BLaER1 (cell line): Measurements from ENCODE around the gene MAGEB6B.
"Not testable (repeated sequence)": the region's sequence is repeated elsewhere in the genome, so short reads cannot be mapped to it uniquely, and the experiment has no call there.

ENCODE experiments used
- H3K27ac ChIP-seq: shearing (Covaris generic); formaldehyde crosslinking; 2 replicates; pipeline ENCODE4 v1.8.1; 2022
- H3K27me3 ChIP-seq: shearing (Covaris generic); formaldehyde crosslinking; 2 replicates; pipeline ENCODE4 v1.8.1; 2022
- H3K36me3 ChIP-seq: shearing (Covaris generic); formaldehyde crosslinking; 2 replicates; pipeline ENCODE4 v1.8.1; 2022
- H3K4me1 ChIP-seq: shearing (Covaris generic); formaldehyde crosslinking; 2 replicates; pipeline ENCODE4 v1.8.1; 2022
- H3K4me2 ChIP-seq: shearing (Covaris generic); formaldehyde crosslinking; 2 replicates; pipeline ENCODE4 v1.8.1; 2022
- H3K4me3 ChIP-seq: shearing (Covaris generic); formaldehyde crosslinking; 2 replicates; pipeline ENCODE4 v1.8.1; 2022
- H3K9ac ChIP-seq: shearing (Covaris generic); formaldehyde crosslinking; 2 replicates; pipeline ENCODE4 v1.8.1; 2022
- H3K9me3 ChIP-seq: shearing (Covaris generic); formaldehyde crosslinking; 2 replicates; pipeline ENCODE4 v1.8.1; 2022
- H4K20me1 ChIP-seq: shearing (Covaris generic); formaldehyde crosslinking; 2 replicates; pipeline ENCODE4 v1.8.1; 2022
- Cebpa-rat ChIP-seq: shearing (Covaris generic); IDR thresholded peaks from 2 replicates; pipeline ENCODE4 v1.8.1; 2022

The MAGEB6B gene, protein sequence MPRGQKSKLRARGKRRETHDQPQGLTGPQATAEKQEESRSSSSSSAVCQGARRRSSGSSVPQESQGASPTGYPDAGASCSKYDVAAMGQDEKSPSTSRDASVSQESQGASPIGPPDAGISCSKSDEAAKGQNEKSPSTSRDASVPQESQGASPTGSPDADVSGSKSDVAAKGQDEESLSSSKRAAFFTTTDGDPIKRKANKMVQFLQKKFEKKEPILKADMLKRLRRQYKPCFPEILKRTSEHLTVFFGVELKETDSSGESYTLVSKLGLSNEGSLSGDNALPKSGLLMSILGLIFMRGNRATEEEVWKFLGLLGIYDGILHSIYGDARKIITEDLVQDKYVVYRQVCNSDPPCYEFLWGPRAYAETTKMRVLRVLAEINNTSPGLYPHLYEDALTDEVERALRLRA

DNA sequence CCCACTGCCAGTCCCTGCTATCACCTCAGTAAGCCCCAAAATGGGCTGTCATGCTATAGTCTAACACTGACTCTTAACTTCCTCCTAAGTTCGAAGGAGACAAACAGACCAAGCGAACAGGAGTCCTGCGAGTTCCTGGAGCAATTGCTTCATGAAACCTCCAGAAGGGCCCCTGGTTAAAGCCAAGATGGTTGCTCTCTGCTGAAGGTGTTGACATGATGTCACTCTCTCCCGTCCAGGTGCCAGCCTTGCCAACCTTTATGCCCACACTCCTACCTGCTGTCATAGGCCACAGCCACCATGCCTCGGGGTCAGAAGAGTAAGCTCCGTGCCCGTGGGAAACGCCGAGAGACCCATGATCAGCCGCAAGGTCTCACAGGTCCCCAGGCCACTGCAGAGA, at the start of gene MAGEB6B:
Gene MAGEB6B, plus strand, starts transcription at position 301 of the 400 bp plus-strand sequence. Its CDS starts 0 bp downstream, at position 301.
- H3K27me3 ChIP-seq: peaks cover 62% of the 10 kb centered on the region
- no peak within 1 kb of the TSS for H3K27ac ChIP-seq
- H3K36me3 ChIP-seq: no peaks in the 10 kb centered on the region
- H3K4me2 ChIP-seq: no peak within 1 kb of the TSS
- no peaks in the 10 kb centered on the region for H3K4me1 ChIP-seq
- no peaks in the 10 kb centered on the region for H4K20me1 ChIP-seq
- no peaks in the 10 kb centered on the region; the same call in 1 of the 2 replicates for H3K9me3 ChIP-seq
- H3K9ac ChIP-seq: no peak within 1 kb of the TSS
- no peak within 1 kb of the TSS for H3K4me3 ChIP-seq
- no peak for TF ChIP-seq Cebpa-rat

DNA sequence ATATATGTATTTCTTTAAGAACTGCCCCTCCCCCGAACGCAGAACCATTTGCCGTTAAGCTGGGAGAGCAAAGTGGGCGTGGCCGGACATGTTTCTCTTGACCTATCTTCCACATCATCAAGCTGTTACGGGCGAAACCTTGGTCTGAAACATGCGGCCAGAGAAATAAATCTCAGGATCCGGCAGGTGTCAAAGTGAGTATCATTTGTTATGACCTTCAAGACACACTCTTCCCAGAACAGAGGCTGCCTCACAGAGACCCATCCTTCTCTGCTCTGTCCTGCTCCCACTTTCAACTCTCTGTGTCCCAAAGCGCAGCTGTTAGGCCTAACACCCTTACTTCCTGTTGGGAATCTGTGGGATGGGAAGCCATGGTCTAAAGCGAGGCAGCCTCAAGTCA, 22.1 kb upstream of the MAGEB6B start, which contains the start of gene MAGEB18:
Gene MAGEB18, plus strand, starts transcription at position 70 of the 400 bp plus-strand sequence. CDS start 643 bp downstream, outside the sequence.
- Histone ChIP-seq H3K36me3 (no peaks in the 10 kb centered on the region), H3K9ac (no peak within 1 kb of the TSS), H4K20me1 (no peaks in the 10 kb centered on the region; the same call in 1 of the 2 replicates), H3K27ac (no peak within 1 kb of the TSS), H3K27me3 (peaks cover 65% of the 10 kb centered on the region), H3K4me2 (no peak within 1 kb of the TSS), H3K4me1 (no peaks in the 10 kb centered on the region), H3K9me3 (no peaks in the 10 kb centered on the region), H3K4me3 (no peak within 1 kb of the TSS)
- TF ChIP-seq Cebpa-rat: no peak

DNA sequence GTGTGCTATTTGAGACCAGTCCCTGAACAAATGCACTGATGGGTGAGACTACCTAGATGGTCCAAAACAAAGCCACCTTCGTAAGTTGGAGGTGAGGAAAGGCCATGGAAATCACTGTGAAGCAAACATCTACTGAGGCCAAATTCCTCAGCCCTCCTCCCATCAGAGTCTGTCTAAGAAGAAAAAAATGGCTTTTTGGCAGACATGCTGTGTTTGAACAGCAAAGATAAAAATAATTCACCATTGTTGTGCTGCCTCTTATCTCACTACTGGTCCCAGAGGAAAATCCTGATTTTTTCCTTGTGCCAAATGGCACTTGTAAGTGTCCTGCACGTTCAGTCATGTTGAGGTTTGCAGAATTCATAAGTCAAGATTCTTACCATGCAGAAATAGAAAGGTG, 14.4 kb upstream of the MAGEB6B start:
- peaks cover 89% of the 10 kb centered on the region for H3K27me3 ChIP-seq
- no peaks in the 10 kb centered on the region for H3K36me3 ChIP-seq
- no peak overlapping the region for H3K9ac ChIP-seq
- TF ChIP-seq Cebpa-rat: no peak
- no peaks in the 10 kb centered on the region for H3K9me3 ChIP-seq
- no peaks in the 10 kb centered on the region for H3K4me1 ChIP-seq
- no peak overlapping the region for H3K4me2 ChIP-seq
- no peak overlapping the region for H3K4me3 ChIP-seq
- no peaks in the 10 kb centered on the region; the same call in 1 of the 2 replicates for H4K20me1 ChIP-seq
- no peak overlapping the region for H3K27ac ChIP-seq

DNA sequence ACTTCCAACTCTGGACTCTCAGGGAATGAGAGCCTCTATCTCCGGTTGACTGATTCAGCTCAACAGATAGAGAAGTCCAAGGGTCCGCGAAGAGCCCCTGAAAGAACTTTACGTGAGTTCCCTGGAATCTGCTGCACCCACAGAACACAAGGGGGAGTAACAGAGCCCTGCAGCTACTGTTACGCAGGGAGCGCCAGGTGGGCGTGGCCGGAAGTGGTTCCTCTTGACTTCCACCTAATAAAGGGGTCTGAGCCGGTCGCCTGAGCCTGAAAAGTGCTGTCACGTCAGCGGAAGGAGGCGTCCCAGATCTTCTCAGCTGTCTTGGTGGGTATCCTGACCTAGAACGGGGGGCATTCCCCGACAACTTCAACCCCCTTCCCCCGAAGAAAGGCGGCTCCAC, 31.8 kb downstream of the MAGEB6B start, which contains the start of gene MAGEB6:
Gene MAGEB6, plus strand, starts transcription at position 237 of the 400 bp plus-strand sequence. CDS start 1,407 bp downstream, outside the sequence.
- Histone ChIP-seq H3K9ac (no peak within 1 kb of the TSS), H3K36me3 (no peaks in the 10 kb centered on the region), H4K20me1 (no peaks in the 10 kb centered on the region), H3K4me1 (no peaks in the 10 kb centered on the region), H3K4me3 (no peak within 1 kb of the TSS), H3K27ac (no peak within 1 kb of the TSS), H3K4me2 (no peak within 1 kb of the TSS), H3K27me3 (peaks cover 56% of the 10 kb centered on the region), H3K9me3 (no peaks in the 10 kb centered on the region)
- TF ChIP-seq Cebpa-rat: no peak

DNA sequence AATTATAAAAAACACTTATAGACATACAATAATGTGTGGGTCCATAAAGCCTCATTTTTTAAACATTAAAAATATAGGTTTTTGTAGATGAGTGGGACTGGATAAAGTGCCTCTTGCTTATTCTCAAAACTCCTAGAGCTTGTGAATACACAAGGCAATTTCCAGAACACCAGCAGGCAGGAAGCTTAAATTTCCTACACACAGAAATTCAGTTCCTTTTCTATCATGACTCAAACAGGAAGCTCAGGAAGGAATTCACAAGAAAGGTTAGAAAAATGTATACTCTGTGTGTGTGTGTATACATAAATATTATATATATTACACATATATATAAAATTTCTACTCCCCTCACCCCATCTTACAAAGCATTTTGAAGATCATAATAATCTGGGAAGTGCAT, 43.2 kb downstream of the MAGEB6B start:
- H4K20me1 ChIP-seq: no peaks in the 10 kb centered on the region
- H3K4me1 ChIP-seq: no peaks in the 10 kb centered on the region
- peaks cover 7% of the 10 kb centered on the region; the same call in 1 of the 2 replicates for H3K9me3 ChIP-seq
- H3K9ac ChIP-seq: no peak overlapping the region
- no peak for TF ChIP-seq Cebpa-rat
- no peaks in the 10 kb centered on the region for H3K36me3 ChIP-seq
- H3K4me3 ChIP-seq: no peak overlapping the region
- H3K27me3 ChIP-seq: peaks cover 79% of the 10 kb centered on the region
- no peak overlapping the region for H3K27ac ChIP-seq
- no peak overlapping the region for H3K4me2 ChIP-seq

DNA sequence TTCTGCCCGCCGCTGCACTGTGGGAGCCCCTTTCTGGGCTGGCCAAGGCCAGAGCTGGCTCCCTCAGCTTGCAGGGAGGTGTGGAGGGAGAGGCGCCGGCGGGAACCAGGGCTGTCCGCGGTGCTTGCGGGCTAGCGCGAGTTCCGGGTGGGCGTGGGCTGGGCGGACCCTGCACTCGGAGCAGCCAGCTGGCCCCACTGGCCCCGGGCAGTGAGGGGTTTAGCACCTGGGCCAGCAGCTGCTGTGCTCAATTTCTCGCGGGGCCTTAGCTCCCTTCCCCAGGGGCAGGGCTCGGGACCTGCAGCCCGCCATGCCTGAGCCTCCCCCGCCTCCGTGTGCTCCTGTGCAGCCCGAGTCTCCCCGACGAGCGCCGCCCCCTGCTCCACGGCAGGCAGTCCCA, 44.3 kb downstream of the MAGEB6B start:
- H3K9me3 ChIP-seq, H3K9ac ChIP-seq, H3K4me2 ChIP-seq, H4K20me1 ChIP-seq, H3K4me1 ChIP-seq, H3K4me3 ChIP-seq, H3K36me3 ChIP-seq, H3K27ac ChIP-seq: not testable (repeated sequence)
- peaks cover 79% of the 10 kb centered on the region for H3K27me3 ChIP-seq

DNA sequence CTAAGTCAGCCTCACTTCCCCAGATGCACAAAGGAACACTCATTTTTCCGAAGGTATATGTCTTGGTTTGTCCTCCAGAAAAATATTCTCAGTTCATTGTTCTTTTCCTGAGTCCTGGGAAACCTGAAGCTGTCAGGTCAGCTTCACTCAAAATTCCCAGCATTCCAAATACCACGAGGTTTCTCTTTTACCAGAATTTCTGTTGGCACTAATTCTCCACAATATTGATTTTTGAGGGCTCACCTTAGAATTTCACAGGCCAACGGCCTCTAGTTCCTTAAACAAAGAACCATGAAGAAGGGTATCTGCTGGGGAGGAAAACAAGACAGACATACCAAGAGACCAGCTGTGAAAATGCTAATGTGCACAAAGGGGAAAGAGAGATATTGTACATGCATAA, 47.6 kb downstream of the MAGEB6B start:
- no peaks in the 10 kb centered on the region for H3K36me3 ChIP-seq
- TF ChIP-seq Cebpa-rat: no peak
- H3K4me2 ChIP-seq: no peak overlapping the region
- H3K4me3 ChIP-seq: no peak overlapping the region
- H3K9ac ChIP-seq: no peak overlapping the region
- H3K27ac ChIP-seq: no peak overlapping the region
- H3K27me3 ChIP-seq: peaks cover 73% of the 10 kb centered on the region
- H3K4me1 ChIP-seq: no peaks in the 10 kb centered on the region
- H4K20me1 ChIP-seq: no peaks in the 10 kb centered on the region
- peaks cover 7% of the 10 kb centered on the region; the same call in 1 of the 2 replicates for H3K9me3 ChIP-seq
